Hematopoietic multipotent progenitor cell treated with erythropoietin and hydrocortisone succinate and interleukin-3 and kit ligand, for 4 days (in vitro differentiated cells): ENCODE measurements around the gene GTPBP4.

Experiments
- DNase-seq: peaks from one replicate; pipeline ENCODE4 v3.0.0-alpha.2; 2015

Gene GTPBP4

GRCh38 chr10:968546-969199 is 19.6 kb upstream of the GTPBP4 start:
- no peak for DNase-seq

GRCh38 chr10:969473-970150 is 18.6 kb upstream of the GTPBP4 start:
- no peak for DNase-seq

DNA sequence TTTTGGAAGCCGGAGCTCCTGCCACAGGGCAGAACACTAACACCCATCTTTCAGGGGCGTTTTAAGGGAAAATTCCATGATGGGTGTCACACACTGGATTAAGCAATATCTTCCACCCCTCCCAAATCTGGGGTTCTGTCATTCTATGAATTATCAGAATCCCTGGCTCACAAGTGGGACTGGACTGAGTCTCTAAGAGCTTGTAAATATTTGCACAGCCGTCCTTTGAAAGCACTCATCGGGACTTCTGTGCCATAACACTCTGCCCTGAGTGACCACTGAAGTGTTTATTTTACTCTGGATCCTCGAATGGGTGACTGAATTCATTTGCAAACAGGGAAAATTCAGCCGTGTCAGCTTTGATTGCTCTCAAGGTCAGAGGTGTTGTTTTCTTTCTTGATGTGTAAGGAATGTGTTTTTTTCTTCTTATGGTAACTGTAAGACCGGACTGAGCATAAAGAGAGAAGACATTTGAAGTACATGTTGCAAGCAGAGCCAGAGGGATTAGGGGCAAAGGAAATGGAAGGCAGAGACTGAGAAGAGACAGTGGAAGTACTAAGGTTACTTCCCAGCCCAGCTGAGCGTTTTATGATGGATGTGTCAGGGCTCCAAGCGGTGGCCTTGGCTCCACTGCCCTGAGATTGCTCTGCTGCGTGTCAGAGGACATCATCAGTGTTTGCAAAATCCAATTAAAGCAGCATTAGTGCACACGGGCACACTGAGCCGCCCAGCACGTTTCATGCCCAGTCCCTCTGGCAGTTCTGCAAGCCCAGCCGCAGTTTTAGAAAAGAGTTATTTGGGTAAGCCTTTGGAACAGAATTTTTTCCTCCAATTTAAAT is 17.7 kb upstream of the GTPBP4 start:
- DNase-seq = no peak

DNA sequence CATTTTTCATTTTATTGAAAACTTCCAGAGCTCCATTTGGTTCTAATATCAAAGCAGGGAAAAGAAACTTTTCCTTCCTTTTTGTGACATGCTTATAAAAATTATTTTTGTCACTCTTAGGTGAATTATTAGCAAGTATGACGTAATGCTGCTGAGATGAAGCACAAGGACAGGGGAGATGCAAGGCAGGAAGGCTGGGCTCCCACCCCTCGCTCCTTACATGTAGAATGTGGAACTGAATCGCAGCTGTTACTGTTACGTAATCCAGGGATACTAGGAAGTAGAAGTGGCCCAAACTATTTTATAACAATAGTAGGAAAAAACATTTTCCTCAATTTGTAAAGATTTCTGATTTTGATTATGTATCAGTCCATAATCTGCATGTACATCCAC is 17.1 kb upstream of the GTPBP4 start:
- DNase-seq = peak; percentile 26

- no peak for DNase-seq
Measured at GRCh38 chr10:971613-972012, 16.6 kb upstream of the GTPBP4 start.

- no peak for DNase-seq
Measured at GRCh38 chr10:972763-973162, 15.5 kb upstream of the GTPBP4 start.

GRCh38 chr10:974038-974784 is 14.0 kb upstream of the GTPBP4 start:
- no peak for DNase-seq

GRCh38 chr10:974785-975074 is 13.5 kb upstream of the GTPBP4 start:
- DNase-seq = no peak

- DNase-seq = no peak
Measured at GRCh38 chr10:976316-976715, 11.9 kb upstream of the GTPBP4 start.

GRCh38 chr10:978826-979421 is 9.3 kb upstream of the GTPBP4 start:
- DNase-seq = peak; percentile 18

DNA sequence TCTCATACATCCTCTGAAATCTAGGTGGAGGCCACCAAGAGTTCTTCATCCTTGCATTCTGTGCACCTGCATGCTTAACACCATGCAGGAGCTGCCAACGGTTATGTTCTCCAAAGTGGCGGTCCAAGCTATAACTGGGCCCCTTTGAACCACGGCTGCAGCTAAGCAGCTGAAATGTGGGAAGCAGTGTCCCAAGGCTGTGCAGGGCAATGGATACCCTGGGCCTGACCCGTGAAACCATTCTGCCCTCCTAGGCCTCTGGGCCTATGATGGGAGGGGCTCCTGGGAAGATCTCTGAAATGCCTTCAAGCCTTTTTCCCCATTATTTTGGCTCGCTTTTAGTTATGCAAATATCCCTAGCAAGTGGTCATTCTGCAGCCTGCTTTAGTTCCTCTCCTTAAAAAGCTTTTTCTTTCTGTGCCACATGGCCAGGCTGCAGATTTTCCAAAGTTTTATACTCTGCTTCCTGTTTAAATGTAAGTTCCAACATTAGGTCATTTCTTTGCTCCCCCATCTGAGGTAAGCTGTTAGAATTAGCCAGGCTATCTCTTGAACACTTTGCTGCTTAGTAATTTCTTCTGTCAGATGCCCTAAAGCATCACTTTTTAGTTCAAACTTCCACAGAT is 7.7 kb upstream of the GTPBP4 start:
- DNase-seq = no peak

DNA sequence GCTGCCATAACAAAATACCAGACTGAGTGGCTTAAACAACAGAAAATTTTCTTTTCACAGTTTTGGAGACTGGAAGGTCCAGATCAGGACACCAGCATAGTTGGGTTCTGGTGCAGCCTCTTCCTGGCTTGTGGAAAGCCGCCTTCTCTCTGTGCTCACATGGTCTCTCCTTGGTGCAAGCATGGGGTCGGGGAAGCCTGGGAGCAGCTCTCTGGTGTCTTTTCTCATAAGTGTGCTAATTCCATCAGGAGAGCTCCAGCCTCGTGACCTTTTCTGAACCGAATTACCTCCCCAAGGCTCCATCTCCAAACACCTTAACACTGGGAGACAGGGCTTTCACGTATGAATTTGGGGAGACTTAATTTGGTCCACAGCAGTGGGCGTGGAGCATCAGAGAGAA is 4.8 kb upstream of the GTPBP4 start:
- DNase-seq = no peak

DNA sequence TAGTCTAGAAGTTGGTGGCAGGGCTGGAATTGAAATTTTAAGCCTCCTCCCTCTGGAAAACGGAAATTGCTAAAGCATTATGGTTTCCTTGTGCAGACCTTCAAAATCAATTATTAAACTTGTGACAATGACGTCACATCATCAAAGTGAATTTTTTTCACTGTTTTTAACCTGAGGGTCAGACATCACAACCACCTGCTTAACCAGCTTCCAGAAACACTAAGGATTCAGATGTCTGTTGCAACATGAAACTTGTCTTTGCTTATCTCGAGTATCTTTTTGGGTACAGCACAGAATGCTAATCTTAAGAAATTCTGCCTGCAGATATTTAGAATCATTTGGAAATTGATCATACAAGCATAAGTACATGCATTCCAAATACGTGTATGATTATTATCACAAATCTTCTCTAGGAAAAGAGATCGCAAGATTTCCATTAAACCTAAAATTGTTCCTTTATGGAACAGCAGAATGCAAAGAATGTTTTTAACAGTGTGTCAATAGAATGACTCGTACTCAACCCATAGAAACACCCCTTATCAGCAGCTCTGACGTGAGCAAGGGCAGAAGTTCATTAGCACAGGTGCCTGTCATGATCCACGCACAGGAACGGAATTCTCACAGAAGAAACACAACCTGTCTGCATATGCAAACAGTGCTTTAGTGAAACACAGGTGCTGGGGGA is 4.1 kb upstream of the GTPBP4 start:
- DNase-seq = no peak

- no peak for DNase-seq
Measured at GRCh38 chr10:985361-985760, 2.9 kb upstream of the GTPBP4 start.

GRCh38 chr10:986137-986825 is 2.0 kb upstream of the GTPBP4 start:
- DNase-seq = peak; percentile 75

GRCh38 chr10:986881-987619 is 1.2 kb upstream of the GTPBP4 start:
- DNase-seq = peak; percentile 73

- no peak for DNase-seq
Measured at GRCh38 chr10:987620-987869, 689 bp upstream of the GTPBP4 start.

DNA sequence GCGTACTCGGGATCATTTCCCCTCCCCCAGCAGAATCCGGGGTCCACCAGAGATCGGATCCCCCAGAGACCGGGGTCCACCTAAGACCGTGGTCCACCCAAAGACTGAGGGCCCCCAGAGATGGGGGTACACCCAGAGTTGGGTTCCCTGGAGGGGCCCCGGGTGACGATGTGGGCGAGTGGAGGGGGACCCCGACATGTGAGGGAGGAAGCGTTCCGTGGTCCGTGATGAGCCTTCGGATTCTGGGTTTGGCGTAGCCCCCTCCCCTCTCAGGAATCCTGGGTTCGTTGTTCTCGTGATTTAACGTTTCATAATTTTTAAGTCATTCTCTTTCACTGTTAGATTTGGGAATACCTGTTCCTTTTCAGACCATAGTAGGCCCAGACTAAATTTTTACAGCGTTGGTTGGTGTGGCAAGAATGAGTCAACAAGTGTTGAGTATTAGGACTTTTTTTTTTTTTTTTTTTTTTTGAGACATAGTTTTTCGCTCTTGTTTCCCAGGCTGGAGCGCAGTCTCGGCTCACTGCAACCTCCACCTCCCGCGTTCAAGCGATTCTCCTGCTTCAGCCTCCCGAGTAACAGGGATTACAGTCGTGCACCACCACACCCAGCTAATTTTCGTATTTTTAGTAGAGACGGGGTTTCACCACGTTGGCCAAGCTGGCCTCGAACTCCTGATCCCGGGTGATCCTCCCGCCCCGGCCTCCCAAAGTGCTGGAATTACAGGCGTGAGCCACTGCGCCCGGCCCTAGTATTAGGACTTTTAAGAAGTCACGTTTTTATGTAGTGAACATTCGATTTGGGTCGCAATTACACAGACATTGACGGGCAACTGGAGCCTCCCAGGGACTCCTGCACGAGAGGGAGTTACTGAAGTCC is 672 bp downstream of the GTPBP4 start:
- DNase-seq = no peak

- DNase-seq = peak; percentile 45
Measured at GRCh38 chr10:990808-991207, 2.6 kb downstream of the GTPBP4 start.

DNA sequence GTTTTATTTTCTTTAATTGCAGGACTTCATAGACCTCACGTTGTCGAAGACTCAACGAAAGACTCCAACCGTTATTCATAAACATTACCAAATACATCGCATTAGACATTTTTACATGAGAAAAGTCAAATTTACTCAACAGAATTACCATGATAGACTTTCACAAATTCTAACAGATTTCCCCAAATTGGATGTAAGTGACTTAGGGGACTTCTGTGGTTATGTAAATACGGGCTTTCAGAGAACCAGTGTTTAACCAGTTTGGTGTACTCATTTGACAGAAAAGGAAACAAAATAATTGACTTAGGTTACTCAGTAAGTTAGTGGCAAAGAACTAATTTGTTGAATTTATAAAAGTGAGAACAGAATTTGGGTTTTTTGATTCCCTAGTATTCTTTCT is 4.2 kb downstream of the GTPBP4 start:
- DNase-seq = no peak
